Endothelial cell of umbilical vein (primary cell): ENCODE results near the gene MYLK. TPM values are rescaled to one million over a fixed set of nuclear protein-coding genes. Genes with fewer than 3 reads are reported as not detected.

ENCODE experiments used
- BruUV-seq: library from RNA; stranded (reverse); fragments of 400-500 nt; replicated peaks from 2 replicates; lab custom pipeline; 2021; lab: Mats Ljungman, UMichigan
- CTCF ChIA-PET: fragments of 300-600, 350-600 bp; sonication (Branson Sonifier 250); formaldehyde crosslinking; loops from one replicate; lab custom pipeline; 2021; ENCODE audit warnings: antibody characterized with exemption, inconsistent platforms; lab: Charles Lee
- POLR2A ChIA-PET: fragments of 300-600, 350-600 bp; sonication (Branson Sonifier 250); formaldehyde crosslinking; loops from one replicate; lab custom pipeline; 2021; ENCODE audit warnings: antibody characterized with exemption, inconsistent platforms; lab: Charles Lee
- DNase-seq: peaks from one replicate; pipeline ENCODE4 v3.0.0-alpha.2; 2011; ENCODE audit warnings: low read depth, low spot score
- FAIRE-seq: peaks from 2 replicates; lab custom pipeline; 2011; peaks lifted over from hg19 to GRCh38; lab: Jason Lieb, UNC
- H2AFZ ChIP-seq: 2 replicates; pipeline ENCODE4 v1.6.0; 2012; ENCODE audit warnings: low read depth, low read length, control low read depth, inconsistent platforms
- H3K27ac ChIP-seq: 2 replicates; pipeline ENCODE4 v1.5.1; 2011; ENCODE audit warnings: low read depth, mild to moderate bottlenecking, control low read depth, low read length, moderate library complexity; ENCODE audit not compliant: insufficient read depth
- H3K27me3 ChIP-seq, 2 experiments: 2 replicates each; pipeline versions ENCODE4 v1.6.0 to v1.6.1; 2011; ENCODE audit warnings: low read length in 2 of 2, mixed read lengths in 1 of 2; ENCODE audit not compliant: control insufficient read depth in 2 of 2, insufficient read depth in 2 of 2
- H3K36me3 ChIP-seq, 2 experiments: 2 replicates in 1 of 2; 3 replicates in 1 of 2; pipeline ENCODE4 v1.5.1; 2011; ENCODE audit warnings: low read length in 2 of 2, mild to moderate bottlenecking in 1 of 2, moderate library complexity in 1 of 2; ENCODE audit not compliant: control insufficient read depth in 2 of 2, insufficient read depth in 2 of 2; ENCODE audit errors: extremely low read depth in 1 of 2
- H3K4me1 ChIP-seq: 3 replicates; pipeline ENCODE4 v1.5.1; 2011; ENCODE audit warnings: mild to moderate bottlenecking, low read length; ENCODE audit not compliant: control insufficient read depth, insufficient read depth; ENCODE audit errors: extremely low read depth
- H3K4me2 ChIP-seq: 2 replicates; pipeline ENCODE4 v1.6.1; 2011; ENCODE audit warnings: low read length, control low read depth, mixed read lengths; ENCODE audit not compliant: insufficient read depth
- H3K4me3 ChIP-seq, 3 experiments: fragments of 200-600 bp in 1 of 3; sonication (generic), shearing (Covaris generic) in 1 of 3; replicated peaks in 1 of 3; 2 replicates each; pipeline ENCODE4 v1.5.1; 2011 to 2016; ENCODE audit warnings: control low read depth in 3 of 3, low read length in 3 of 3, mild to moderate bottlenecking in 2 of 3, inconsistent platforms in 1 of 3, low read depth in 1 of 3, moderate library complexity in 1 of 3; ENCODE audit not compliant: insufficient read depth in 1 of 3
- H3K79me2 ChIP-seq: 2 replicates; pipeline ENCODE4 v1.6.0; 2012; ENCODE audit warnings: low read length, inconsistent platforms; ENCODE audit not compliant: control insufficient read depth, insufficient read depth
- H3K9ac ChIP-seq: replicated peaks from 2 replicates; pipeline ENCODE3; 2011; ENCODE audit warnings: low read length, control low read depth; ENCODE audit not compliant: insufficient read depth; ENCODE audit errors: extremely low read depth
- H3K9me1 ChIP-seq: replicated peaks from 3 replicates; pipeline ENCODE4 v1.6.0; 2011; ENCODE audit warnings: mild to moderate bottlenecking, low read length; ENCODE audit not compliant: control insufficient read depth, insufficient read depth; ENCODE audit errors: extremely low read depth
- H3K9me3 ChIP-seq: replicated peaks from 2 replicates; pipeline ENCODE4 v1.5.1; 2012; ENCODE audit warnings: low read length, inconsistent platforms; ENCODE audit not compliant: control insufficient read depth, insufficient read depth
- H4K20me1 ChIP-seq: replicated peaks from 2 replicates; pipeline ENCODE3; 2011; ENCODE audit warnings: mild to moderate bottlenecking, low read length; ENCODE audit not compliant: control insufficient read depth, insufficient read depth; ENCODE audit errors: extremely low read depth
- EZH2 ChIP-seq: IDR thresholded peaks from 2 replicates; pipeline ENCODE4 v1.6.1; 2012; ENCODE audit warnings: borderline replicate concordance, low read depth, mild to moderate bottlenecking, moderate library complexity, low read length, inconsistent platforms; ENCODE audit not compliant: severe bottlenecking
- FOS ChIP-seq: IDR thresholded peaks from 2 replicates; pipeline ENCODE4 v1.6.1; 2011; ENCODE audit warnings: mild to moderate bottlenecking, low read length, moderate library complexity, borderline replicate concordance; ENCODE audit not compliant: insufficient read depth
- GATA2 ChIP-seq: IDR thresholded peaks from 2 replicates; pipeline ENCODE4 v1.7.0; 2011; ENCODE audit warnings: low read depth, mild to moderate bottlenecking, moderate library complexity, mixed read lengths, low read length; ENCODE audit not compliant: insufficient read length, insufficient read depth
- JUN ChIP-seq: IDR thresholded peaks from 2 replicates; pipeline ENCODE4 v1.6.1; 2011; ENCODE audit warnings: borderline replicate concordance, low read depth; ENCODE audit not compliant: insufficient read length, insufficient read depth
- MYC ChIP-seq: IDR thresholded peaks from one replicate; pipeline ENCODE4 v1.6.1; 2011; ENCODE audit warnings: mild to moderate bottlenecking, low read depth, low read length
- POLR2A ChIP-seq: IDR thresholded peaks from 2 replicates; pipeline ENCODE4 v1.6.1; 2012; ENCODE audit warnings: low read depth, mild to moderate bottlenecking, control low read depth, low read length
- POLR2AphosphoS5 ChIP-seq: IDR thresholded peaks from 2 replicates; pipeline ENCODE4 v1.6.1; 2012; ENCODE audit warnings: low read depth, mild to moderate bottlenecking, control low read depth, low read length, moderate library complexity; ENCODE audit not compliant: insufficient read depth
- dilution Hi-C: fragments of 300-500 bp; cut with MboI; formaldehyde crosslinking; loops from one replicate; pipeline ENCODE4 v1.15.0; 2019; ENCODE audit warnings: low sequenced_read_pairs; ENCODE audit not compliant: extremely low pct_ligation_motif_present
- intact Hi-C: fragments of 100-400 bp; cut with micrococcal nuclease; formaldehyde crosslinking; loops from one replicate; pipeline ENCODE4 v1.10.0; 2022
- polyA plus RNA-seq, 4 experiments: library from polyadenylated mRNA; depleted of rRNA in 3 of 4; stranded (reverse) in 3 of 4; unstranded in 1 of 4; fragments of >200 nt; gene quantifications; 2 replicates each; pipeline versions ENCODE4 v1.2.1 to v1.2.3, GENCODE V29; 2011 to 2012; ENCODE audit warnings: missing spikeins in 1 of 4
- total RNA-seq: library from RNA; stranded (reverse); gene quantifications from 2 replicates; pipeline ENCODE4 v1.2.3, GENCODE V29; 2021
- TF ChIP-seq, protein P1 (sequence below): IDR thresholded peaks from 2 replicates; pipeline ENCODE4 v1.6.1; 2011; ENCODE audit not compliant: insufficient read depth, insufficient read length
- TF ChIP-seq, protein P2 (sequence below), 2 donors: IDR thresholded peaks; 1 replicate in 1 of 2; 2 replicates in 1 of 2; pipeline ENCODE4 v1.5.1; 2011; ENCODE audit warnings: low read length in 2 of 2, mild to moderate bottlenecking in 2 of 2, moderate library complexity in 2 of 2, control low read depth in 1 of 2, inconsistent platforms in 1 of 2, low read depth in 1 of 2; ENCODE audit not compliant: insufficient read depth in 1 of 2; ENCODE audit errors: extremely low read depth in 1 of 2

The MYLK gene
- total and polyA plus RNA-seq, 2 donors (not counting 3 experiments of a cell fraction or from before 2014, with no cell fraction given) = 10.0 to 22.2 TPM

DNA sequence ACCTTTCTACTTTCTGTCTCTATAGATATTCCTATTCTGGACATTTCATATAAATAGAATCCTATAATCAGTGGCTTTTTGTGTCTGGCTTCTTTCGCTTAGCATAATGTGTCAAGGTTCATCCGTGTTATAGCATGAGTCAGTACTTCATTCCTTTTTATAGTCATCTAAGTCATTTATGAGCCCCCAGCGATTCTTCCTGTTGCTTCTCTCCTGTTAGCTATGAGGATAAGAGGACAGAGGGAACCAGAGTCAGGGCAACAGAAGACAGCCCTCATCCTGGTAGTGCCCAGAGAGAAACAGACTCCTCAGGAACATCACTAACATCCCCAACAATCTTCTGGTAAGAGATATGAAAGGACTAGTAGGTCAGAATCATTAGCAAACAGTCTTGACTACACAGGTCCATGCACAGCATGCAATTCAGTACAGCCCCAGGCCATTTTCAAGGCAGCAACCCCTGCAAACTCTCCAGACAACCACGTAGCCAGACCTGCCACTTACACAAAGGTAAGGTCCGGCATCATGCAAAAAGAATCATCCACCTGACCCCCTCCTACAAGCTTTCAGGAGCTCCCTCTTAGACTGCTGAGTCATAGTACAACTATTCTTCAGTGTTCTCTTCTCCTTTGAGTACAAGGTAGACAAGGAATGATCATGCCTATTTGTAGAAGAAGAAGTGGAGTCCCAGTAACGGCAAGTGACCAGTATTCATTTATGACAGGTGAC lies 91.5 kb downstream of the MYLK start:
- Histone ChIP-seq H3K9ac (no peak overlapping the region), H3K27me3 (peaks cover 3 to 9% of the 10 kb centered on the region in 2 experiments), H2AFZ (no peak overlapping the region), H3K4me2 (no peak overlapping the region), H3K36me3 (no peaks in the 10 kb centered on the region), H3K9me1 (no peaks in the 10 kb centered on the region), H3K9me3 (no peaks in the 10 kb centered on the region), H3K79me2 (no peaks in the 10 kb centered on the region), H3K4me1 (peaks cover 10% of the 10 kb centered on the region), H3K4me3 (no peak overlapping the region), H3K27ac (no peak overlapping the region), H4K20me1 (no peaks in the 10 kb centered on the region)
- FAIRE-seq = no peak
- TF ChIP-seq POLR2AphosphoS5 = no peak
- no peak for TF ChIP-seq JUN
- no peak for TF ChIP-seq POLR2A
- TF ChIP-seq, protein P1, sequence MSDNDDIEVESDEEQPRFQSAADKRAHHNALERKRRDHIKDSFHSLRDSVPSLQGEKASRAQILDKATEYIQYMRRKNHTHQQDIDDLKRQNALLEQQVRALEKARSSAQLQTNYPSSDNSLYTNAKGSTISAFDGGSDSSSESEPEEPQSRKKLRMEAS = no peak
- no peak for TF ChIP-seq MYC
- TF ChIP-seq, protein P2, sequence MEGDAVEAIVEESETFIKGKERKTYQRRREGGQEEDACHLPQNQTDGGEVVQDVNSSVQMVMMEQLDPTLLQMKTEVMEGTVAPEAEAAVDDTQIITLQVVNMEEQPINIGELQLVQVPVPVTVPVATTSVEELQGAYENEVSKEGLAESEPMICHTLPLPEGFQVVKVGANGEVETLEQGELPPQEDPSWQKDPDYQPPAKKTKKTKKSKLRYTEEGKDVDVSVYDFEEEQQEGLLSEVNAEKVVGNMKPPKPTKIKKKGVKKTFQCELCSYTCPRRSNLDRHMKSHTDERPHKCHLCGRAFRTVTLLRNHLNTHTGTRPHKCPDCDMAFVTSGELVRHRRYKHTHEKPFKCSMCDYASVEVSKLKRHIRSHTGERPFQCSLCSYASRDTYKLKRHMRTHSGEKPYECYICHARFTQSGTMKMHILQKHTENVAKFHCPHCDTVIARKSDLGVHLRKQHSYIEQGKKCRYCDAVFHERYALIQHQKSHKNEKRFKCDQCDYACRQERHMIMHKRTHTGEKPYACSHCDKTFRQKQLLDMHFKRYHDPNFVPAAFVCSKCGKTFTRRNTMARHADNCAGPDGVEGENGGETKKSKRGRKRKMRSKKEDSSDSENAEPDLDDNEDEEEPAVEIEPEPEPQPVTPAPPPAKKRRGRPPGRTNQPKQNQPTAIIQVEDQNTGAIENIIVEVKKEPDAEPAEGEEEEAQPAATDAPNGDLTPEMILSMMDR (IDR thresholded peaks at IDR 0.05; ENCODE audit: extremely low read depth in 1 of 2, insufficient read depth in 1 of 2, low read depth in 1 of 2, low read length in 2 of 2) = no peak
- TF ChIP-seq FOS = no peak
- TF ChIP-seq EZH2 = no peak
- TF ChIP-seq GATA2 = no peak
- no TSS peak for BruUV-seq
- CTCF ChIA-PET = no interaction called here
- intact Hi-C loops (no loop called here), dilution Hi-C loops (no loop called here)
- POLR2A ChIA-PET = no interaction called here
- no peak for DNase-seq
